Sigmoid colon (tissue), 3 donors: ENCODE measurements around the gene COL4A1.

ENCODE experiments used
- CTCF ChIP-seq, 4 experiments: fragments of 450-650 bp in 3 of 4; fragments of 200-600 bp in 1 of 4; IDR thresholded peaks; one replicate each; pipeline ENCODE4 v1.5.1; 2016 to 2019; ENCODE audit warnings: antibody characterized with exemption in 4 of 4, mild to moderate bottlenecking in 3 of 4, moderate library complexity in 2 of 4
- POLR2A ChIP-seq, 2 donors: fragments of 450-650 bp; IDR thresholded peaks; one replicate each; pipeline ENCODE4 v1.6.1; 2016; ENCODE audit warnings: antibody characterized with exemption in 2 of 2, mild to moderate bottlenecking in 2 of 2, moderate library complexity in 2 of 2

GRCh38 chr13:110119935-110120905, 186.7 kb downstream of the COL4A1 start:
- TF ChIP-seq POLR2A (IDR thresholded peaks at IDR 0.05) (no peak), CTCF (IDR thresholded peaks at IDR 0.05) (no peak)
